Ovary (tissue), 9 donors: ENCODE results near the gene NR3C1. TPM values are rescaled to one million over a fixed set of nuclear protein-coding genes. Genes with fewer than 3 reads are reported as not detected.

Experiments
- DNase-seq, 5 donors: peaks; one replicate each; pipeline ENCODE4 v3.0.0-alpha.2; 2019 to 2020
- H3K27ac ChIP-seq, 2 donors: fragments of 200-600 bp; one replicate each; pipeline versions ENCODE4 v1.5.1 to v1.8.0; 2019 to 2022
- H3K27me3 ChIP-seq: fragments of 200-600 bp; one replicate; pipeline ENCODE4 v1.8.0; 2022
- H3K36me3 ChIP-seq: fragments of 200-600 bp; sonication (generic); one replicate; pipeline ENCODE4 v1.5.1; 2019
- H3K4me1 ChIP-seq: one replicate; pipeline ENCODE4 v1.8.1; 2013; ENCODE audit warnings: mild to moderate bottlenecking, moderate library complexity; ENCODE audit not compliant: insufficient read depth
- H3K4me3 ChIP-seq: fragments of 200-600 bp; sonication (generic); one replicate; pipeline ENCODE4 v1.5.1; 2017
- H3K9me3 ChIP-seq, 2 donors: fragments of 200-600 bp in 1 of 2; sonication (generic) in 1 of 2; one replicate each; pipeline versions ENCODE4 v1.5.1 to v1.8.1; 2013 to 2019; ENCODE audit warnings: mild to moderate bottlenecking in 1 of 2, moderate library complexity in 1 of 2
- CTCF ChIP-seq, 3 donors: fragments of 450-650 bp in 2 of 3; fragments of 200-600 bp in 1 of 3; IDR thresholded peaks; one replicate each; pipeline versions ENCODE4 v1.5.1 to v1.8.0; 2016 to 2022; ENCODE audit warnings: antibody characterized with exemption in 3 of 3, mild to moderate bottlenecking in 1 of 3
- EP300 ChIP-seq: sonication (generic); formaldehyde crosslinking; IDR thresholded peaks from one replicate; pipeline ENCODE4 v1.6.1; 2017; ENCODE audit warnings: antibody characterized with exemption
- POLR2A ChIP-seq: fragments of 450-650 bp; IDR thresholded peaks from one replicate; pipeline ENCODE4 v1.6.1; 2017; ENCODE audit warnings: antibody characterized with exemption, mild to moderate bottlenecking, moderate library complexity
- WGBS, 3 donors: extraction: QIAGEN DNeasy Blood & Tissue Kit in 1 of 3; methylation state at CpG; one replicate each; pipeline versions ENCODE4 v1.1.5 to v1.1.7; 2013 to 2017; 5-methylcytosine and 5-hydroxymethylcytosine counted together
- intact Hi-C, 4 donors: fragments of 100-400 bp; cut with DNase I; formaldehyde crosslinking; loops; one replicate each; pipeline versions ENCODE4 v1.11.0 to v1.15.1; 2022 to 2023
- polyA plus RNA-seq, 2 donors: library from polyadenylated mRNA; stranded (reverse); fragments of 200-250 nt in 1 of 2; fragments of 350-450 nt in 1 of 2; fragmentation: Illumina TruSeq in 1 of 2; extraction: RNeasy Lipid Tissue Mini Kit (QIAGEN cat#74804) in 1 of 2; gene quantifications; one replicate each; pipeline ENCODE4 v1.2.3, GENCODE V29; 2013 to 2014
- total RNA-seq, 7 donors: library from RNA; depleted of rRNA in 2 of 7; stranded (reverse); fragments of >200 nt in 2 of 7; fragmentation: NEBNext Ultra II Directional in 3 of 7; extraction: Animal tissue kit (Norgen Biotek cat#: 25700) in 3 of 7; gene quantifications; one replicate each; pipeline versions ENCODE4 v1.1.0 to v1.2.4, GENCODE V29; 2016 to 2023
- donor health status: DM: no; HTN: no; CAD: no; lungs with moderate emphysema.
- donor health status: DM: no; HTN: no; CAD: no.
- donor health status: Bipolar disorder and iron deficiency.
- donor health status: DM: yes; HTN: yes; CAD: no.
- donor health status: DM: no; HTN: no; CAD: no.
- donor health status: DM: yes; HTN: yes; CAD: no.

Gene NR3C1
- total and polyA plus RNA-seq, 9 donors: 15.5 to 54.3 (median 38.4) TPM

GRCh38 chr5:143343042-143343441 is 60.4 kb downstream of the NR3C1 start:
- 94 to 97% (median 94%) methylated on average over 2 of the region's 2 CpGs for WGBS, 3 donors
- intact Hi-C loops: no loop called here
- Histone ChIP-seq H3K27ac (no peak overlapping the region), H3K9me3 (no peaks in the 10 kb centered on the region), H3K4me3 (no peak overlapping the region), H3K27me3 (no peaks in the 10 kb centered on the region), H3K36me3 (no peaks in the 10 kb centered on the region), H3K4me1 (peaks cover 4% of the 10 kb centered on the region)
- DNase-seq: no peak
- TF ChIP-seq CTCF (IDR thresholded peaks at IDR 0.05) (no peak), POLR2A (no peak), EP300 (no peak)

GRCh38 chr5:143342607-143343006 is 60.9 kb downstream of the NR3C1 start:
- no peaks in the 10 kb centered on the region for H3K9me3 ChIP-seq
- no peak overlapping the region for H3K27ac ChIP-seq
- H3K36me3 ChIP-seq: no peaks in the 10 kb centered on the region
- H3K4me3 ChIP-seq: no peak overlapping the region
- intact Hi-C loops: no loop called here
- WGBS, 3 donors: 89 to 95% (median 91%) methylated on average over 5 of the region's 5 CpGs
- no peaks in the 10 kb centered on the region for H3K27me3 ChIP-seq
- no peak for TF ChIP-seq EP300
- TF ChIP-seq POLR2A: no peak
- TF ChIP-seq CTCF (IDR thresholded peaks at IDR 0.05): no peak
- H3K4me1 ChIP-seq: peaks cover 2% of the 10 kb centered on the region
- DNase-seq: no peak

- H3K27ac ChIP-seq: no peak overlapping the region
- intact Hi-C loops: no loop called here
- 72 to 85% (median 80%) methylated on average over 4 of the region's 4 CpGs for WGBS, 3 donors
Observed at GRCh38 chr5:143341807-143342570, 61.5 kb downstream of the NR3C1 start.

GRCh38 chr5:143340891-143341685 is 62.4 kb downstream of the NR3C1 start:
- DNase-seq: no peak
- H3K4me3 ChIP-seq: no peak overlapping the region
- H3K27ac ChIP-seq: no peak overlapping the region
- H3K4me1 ChIP-seq: peaks cover 4% of the 10 kb centered on the region
- no peaks in the 10 kb centered on the region for H3K36me3 ChIP-seq
- intact Hi-C loops: no loop called here
- TF ChIP-seq POLR2A: no peak
- no peak for TF ChIP-seq CTCF (IDR thresholded peaks at IDR 0.05)
- no peak for TF ChIP-seq EP300
- no peaks in the 10 kb centered on the region for H3K9me3 ChIP-seq
- H3K27me3 ChIP-seq: no peaks in the 10 kb centered on the region
- 59 to 67% (median 64%) methylated on average over 3 of the region's 3 CpGs for WGBS, 3 donors

More at GRCh38 chr5:143341807-143342570, 61.5 kb downstream of the NR3C1 start:
- TF ChIP-seq EP300 (no peak), POLR2A (no peak), CTCF (IDR thresholded peaks at IDR 0.05) (no peak)
- Histone ChIP-seq H3K36me3 (no peaks in the 10 kb centered on the region), H3K4me1 (peaks cover 2% of the 10 kb centered on the region), H3K27me3 (no peaks in the 10 kb centered on the region), H3K4me3 (no peak overlapping the region), H3K9me3 (no peaks in the 10 kb centered on the region)
- no peak for DNase-seq
